GM12878 (cell line): ENCODE results near the gene TECTA. TPM values are rescaled to one million over a fixed set of nuclear protein-coding genes. Genes with fewer than 3 reads are reported as not detected.

Experiments used
- BRCA1 ChIP-seq: IDR thresholded peaks from 2 replicates; pipeline ENCODE4 v1.6.1; 2011; ENCODE audit warnings: low read depth, low read length, improper control_type of control experiment
- CBFB ChIP-seq: IDR thresholded peaks from 2 replicates; pipeline ENCODE4 v1.6.1; 2016; ENCODE audit warnings: antibody characterized with exemption, low read depth
- KLF5 ChIP-seq: fragments of 450-650 bp; IDR thresholded peaks from 2 replicates; pipeline ENCODE4 v1.6.1; 2014; ENCODE audit warnings: mild to moderate bottlenecking; ENCODE audit not compliant: partially characterized antibody
- MTA3 ChIP-seq: IDR thresholded peaks from 2 replicates; pipeline ENCODE4 v1.6.1; 2012; ENCODE audit warnings: low read length, inconsistent platforms, borderline replicate concordance
- MYB ChIP-seq: fragments of 150-350 bp; IDR thresholded peaks from 2 replicates; pipeline ENCODE4 v1.6.1; 2014; ENCODE audit warnings: mild to moderate bottlenecking, low read depth, low read length, borderline replicate concordance
- MYC ChIP-seq: IDR thresholded peaks from 2 replicates; pipeline ENCODE4 v1.6.1; 2011; ENCODE audit warnings: mild to moderate bottlenecking, low read length, moderate library complexity, inconsistent platforms; ENCODE audit not compliant: insufficient read depth, insufficient replicate concordance, insufficient read length, severe bottlenecking
- POLR2A ChIP-seq: IDR thresholded peaks from 2 replicates; pipeline ENCODE4 v1.6.1; 2011; ENCODE audit warnings: low read depth, mild to moderate bottlenecking, low read length
- POLR2AphosphoS5 ChIP-seq: IDR thresholded peaks from 2 replicates; pipeline ENCODE4 v1.6.1; 2011; ENCODE audit warnings: mild to moderate bottlenecking, low read length, inconsistent platforms
- RFX5 ChIP-seq: IDR thresholded peaks from 2 replicates; pipeline ENCODE4 v1.6.1; 2011; ENCODE audit warnings: low read depth, low read length, improper control_type of control experiment
- ZNF622 ChIP-seq: fragments of 450-650 bp; IDR thresholded peaks from 2 replicates; pipeline ENCODE4 v1.6.1; 2017; ENCODE audit warnings: mild to moderate bottlenecking, inconsistent platforms
- polyA plus RNA-seq, 11 experiments: library from polyadenylated mRNA; depleted of rRNA in 4 of 11; unstranded in 6 of 11; stranded (reverse) in 5 of 11; fragments of >200 nt; fragmentation: Nextera tagmentation in 4 of 11; fragmentation: Illumina TruSeq in 1 of 11; extraction: Ambion mirVana in 4 of 11; extraction: Trizol in 1 of 11; gene quantifications; 1 replicate in 1 of 11; 2 replicates in 10 of 11; pipeline versions ENCODE4 v1.2.1 to v1.2.3, GENCODE V29; 2011 to 2016; ENCODE audit warnings: inconsistent platforms in 2 of 11, missing spikeins in 2 of 11, low read depth in 1 of 11
- total RNA-seq, 4 experiments: library from RNA; depleted of rRNA in 3 of 4; stranded (reverse); fragments of >200 nt in 3 of 4; fragmentation: Illumina TruSeq in 1 of 4; extraction: Trizol in 1 of 4; gene quantifications; 2 replicates each; pipeline versions ENCODE4 v1.2.1 to v1.2.3, GENCODE V29; 2013 to 2021
- TF ChIP-seq, protein P1 (sequence below): fragments of 450-650 bp; IDR thresholded peaks from 2 replicates; pipeline ENCODE4 v1.6.1; 2016; ENCODE audit warnings: mild to moderate bottlenecking, moderate library complexity, borderline replicate concordance
- TF ChIP-seq, protein P2 (sequence below): fragments of 450-650 bp; IDR thresholded peaks from 2 replicates; pipeline ENCODE4 v1.6.1; 2018; ENCODE audit warnings: borderline replicate concordance, mild to moderate bottlenecking; ENCODE audit not compliant: partially characterized antibody
- TF ChIP-seq, protein P3 (sequence below): IDR thresholded peaks from 2 replicates; pipeline ENCODE4 v1.6.1; 2011; ENCODE audit warnings: low read depth, mild to moderate bottlenecking, low read length, moderate library complexity, borderline replicate concordance; ENCODE audit errors: extremely low read depth
- TF ChIP-seq, protein P4 (sequence below): fragments of 450-650 bp; conservative IDR thresholded peaks from 2 replicates; pipeline ENCODE4 v1.6.1; 2017; ENCODE audit warnings: mild to moderate bottlenecking, moderate library complexity

TECTA gene
- total and polyA plus RNA-seq, 10 of the 15 experiments (the other 5 are each of a cell fraction or from before 2014, with no cell fraction given): under 0.01 to 0.14 (median 0.05) TPM; not detected in 1

DNA sequence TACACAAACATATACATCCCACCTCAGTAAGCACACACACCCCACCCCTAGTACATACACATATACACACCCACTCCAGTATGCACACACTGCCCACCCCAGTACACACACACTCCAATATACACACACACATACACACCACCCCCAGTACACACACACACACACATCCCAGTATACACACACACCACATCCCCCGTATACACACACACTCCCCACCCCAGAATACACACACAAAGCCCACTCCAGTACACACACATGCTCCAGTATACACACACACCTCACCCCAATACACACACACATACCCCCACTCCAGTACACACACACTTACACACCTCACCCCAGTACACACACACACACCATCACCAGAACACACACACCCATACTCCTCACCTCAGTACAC lies 7.4 kb downstream of the TECTA start (continued):
- TF ChIP-seq, protein P1, sequence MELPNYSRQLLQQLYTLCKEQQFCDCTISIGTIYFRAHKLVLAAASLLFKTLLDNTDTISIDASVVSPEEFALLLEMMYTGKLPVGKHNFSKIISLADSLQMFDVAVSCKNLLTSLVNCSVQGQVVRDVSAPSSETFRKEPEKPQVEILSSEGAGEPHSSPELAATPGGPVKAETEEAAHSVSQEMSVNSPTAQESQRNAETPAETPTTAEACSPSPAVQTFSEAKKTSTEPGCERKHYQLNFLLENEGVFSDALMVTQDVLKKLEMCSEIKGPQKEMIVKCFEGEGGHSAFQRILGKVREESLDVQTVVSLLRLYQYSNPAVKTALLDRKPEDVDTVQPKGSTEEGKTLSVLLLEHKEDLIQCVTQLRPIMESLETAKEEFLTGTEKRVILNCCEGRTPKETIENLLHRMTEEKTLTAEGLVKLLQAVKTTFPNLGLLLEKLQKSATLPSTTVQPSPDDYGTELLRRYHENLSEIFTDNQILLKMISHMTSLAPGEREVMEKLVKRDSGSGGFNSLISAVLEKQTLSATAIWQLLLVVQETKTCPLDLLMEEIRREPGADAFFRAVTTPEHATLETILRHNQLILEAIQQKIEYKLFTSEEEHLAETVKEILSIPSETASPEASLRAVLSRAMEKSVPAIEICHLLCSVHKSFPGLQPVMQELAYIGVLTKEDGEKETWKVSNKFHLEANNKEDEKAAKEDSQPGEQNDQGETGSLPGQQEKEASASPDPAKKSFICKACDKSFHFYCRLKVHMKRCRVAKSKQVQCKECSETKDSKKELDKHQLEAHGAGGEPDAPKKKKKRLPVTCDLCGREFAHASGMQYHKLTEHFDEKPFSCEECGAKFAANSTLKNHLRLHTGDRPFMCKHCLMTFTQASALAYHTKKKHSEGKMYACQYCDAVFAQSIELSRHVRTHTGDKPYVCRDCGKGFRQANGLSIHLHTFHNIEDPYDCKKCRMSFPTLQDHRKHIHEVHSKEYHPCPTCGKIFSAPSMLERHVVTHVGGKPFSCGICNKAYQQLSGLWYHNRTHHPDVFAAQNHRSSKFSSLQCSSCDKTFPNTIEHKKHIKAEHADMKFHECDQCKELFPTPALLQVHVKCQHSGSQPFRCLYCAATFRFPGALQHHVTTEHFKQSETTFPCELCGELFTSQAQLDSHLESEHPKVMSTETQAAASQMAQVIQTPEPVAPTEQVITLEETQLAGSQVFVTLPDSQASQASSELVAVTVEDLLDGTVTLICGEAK: no peak
- TF ChIP-seq ZNF622 (no peak), CBFB (no peak), MTA3 (no peak), RFX5 (no peak), BRCA1 (no peak), MYC (no peak), POLR2AphosphoS5 (no peak), POLR2A (no peak), MYB (no peak), KLF5 (no peak)
- TF ChIP-seq, protein P2, sequence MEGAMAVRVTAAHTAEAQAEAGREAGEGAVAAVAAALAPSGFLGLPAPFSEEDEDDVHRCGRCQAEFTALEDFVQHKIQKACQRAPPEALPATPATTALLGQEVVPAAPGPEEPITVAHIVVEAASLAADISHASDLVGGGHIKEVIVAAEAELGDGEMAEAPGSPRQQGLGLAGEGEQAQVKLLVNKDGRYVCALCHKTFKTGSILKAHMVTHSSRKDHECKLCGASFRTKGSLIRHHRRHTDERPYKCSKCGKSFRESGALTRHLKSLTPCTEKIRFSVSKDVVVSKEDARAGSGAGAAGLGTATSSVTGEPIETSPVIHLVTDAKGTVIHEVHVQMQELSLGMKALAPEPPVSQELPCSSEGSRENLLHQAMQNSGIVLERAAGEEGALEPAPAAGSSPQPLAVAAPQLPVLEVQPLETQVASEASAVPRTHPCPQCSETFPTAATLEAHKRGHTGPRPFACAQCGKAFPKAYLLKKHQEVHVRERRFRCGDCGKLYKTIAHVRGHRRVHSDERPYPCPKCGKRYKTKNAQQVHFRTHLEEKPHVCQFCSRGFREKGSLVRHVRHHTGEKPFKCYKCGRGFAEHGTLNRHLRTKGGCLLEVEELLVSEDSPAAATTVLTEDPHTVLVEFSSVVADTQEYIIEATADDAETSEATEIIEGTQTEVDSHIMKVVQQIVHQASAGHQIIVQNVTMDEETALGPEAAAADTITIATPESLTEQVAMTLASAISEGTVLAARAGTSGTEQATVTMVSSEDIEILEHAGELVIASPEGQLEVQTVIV: no peak
- TF ChIP-seq, protein P3, sequence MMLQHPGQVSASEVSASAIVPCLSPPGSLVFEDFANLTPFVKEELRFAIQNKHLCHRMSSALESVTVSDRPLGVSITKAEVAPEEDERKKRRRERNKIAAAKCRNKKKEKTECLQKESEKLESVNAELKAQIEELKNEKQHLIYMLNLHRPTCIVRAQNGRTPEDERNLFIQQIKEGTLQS: no peak
- TF ChIP-seq, protein P4, sequence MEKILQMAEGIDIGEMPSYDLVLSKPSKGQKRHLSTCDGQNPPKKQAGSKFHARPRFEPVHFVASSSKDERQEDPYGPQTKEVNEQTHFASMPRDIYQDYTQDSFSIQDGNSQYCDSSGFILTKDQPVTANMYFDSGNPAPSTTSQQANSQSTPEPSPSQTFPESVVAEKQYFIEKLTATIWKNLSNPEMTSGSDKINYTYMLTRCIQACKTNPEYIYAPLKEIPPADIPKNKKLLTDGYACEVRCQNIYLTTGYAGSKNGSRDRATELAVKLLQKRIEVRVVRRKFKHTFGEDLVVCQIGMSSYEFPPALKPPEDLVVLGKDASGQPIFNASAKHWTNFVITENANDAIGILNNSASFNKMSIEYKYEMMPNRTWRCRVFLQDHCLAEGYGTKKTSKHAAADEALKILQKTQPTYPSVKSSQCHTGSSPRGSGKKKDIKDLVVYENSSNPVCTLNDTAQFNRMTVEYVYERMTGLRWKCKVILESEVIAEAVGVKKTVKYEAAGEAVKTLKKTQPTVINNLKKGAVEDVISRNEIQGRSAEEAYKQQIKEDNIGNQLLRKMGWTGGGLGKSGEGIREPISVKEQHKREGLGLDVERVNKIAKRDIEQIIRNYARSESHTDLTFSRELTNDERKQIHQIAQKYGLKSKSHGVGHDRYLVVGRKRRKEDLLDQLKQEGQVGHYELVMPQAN: no peak
